Naive thymus-derived CD4-positive, alpha-beta T cell (primary cell): ENCODE data around the gene ASTL. TPM values are rescaled to one million over a fixed set of nuclear protein-coding genes. Genes with fewer than 3 reads are reported as not detected.
A peak's percentile ranks its signal among the peaks of the same experiment; 100 is the strongest.

Experiments used
- ATAC-seq: fragments of 150-1000 bp; cut with Tn5 transposase; 2 replicates; pipeline ENCODE4 v1.10.0; 2021; ENCODE audit warnings: mild to moderate bottlenecking, moderate library complexity
- CTCF ChIA-PET: fragments of 350-600 bp; sonication (Branson Sonifier 250); formaldehyde crosslinking; loops from one replicate; lab custom pipeline; 2021; ENCODE audit warnings: antibody characterized with exemption; lab: Charles Lee
- POLR2A ChIA-PET: fragments of 350-600 bp; sonication (Branson Sonifier 250); formaldehyde crosslinking; loops from one replicate; lab custom pipeline; 2021; ENCODE audit warnings: antibody characterized with exemption, inconsistent platforms; lab: Charles Lee
- DNase-seq, 9 donors: peaks; one replicate each; pipeline versions ENCODE4 v3.0.0 to v3.0.0-alpha.2; 2020 to 2022; ENCODE audit warnings: mixed read lengths in 1 of 9
- H3K27ac ChIP-seq: one replicate; pipeline ENCODE4 v1.7.0; 2013; ENCODE audit warnings: mild to moderate bottlenecking, low read depth, low read length, moderate library complexity
- H3K27me3 ChIP-seq, 2 donors: one replicate each; pipeline ENCODE4 v1.7.0; 2013; ENCODE audit warnings: low read length in 2 of 2, mild to moderate bottlenecking in 2 of 2, moderate library complexity in 2 of 2; ENCODE audit not compliant: control insufficient read depth in 2 of 2, insufficient read depth in 2 of 2
- H3K36me3 ChIP-seq, 3 experiments: 1 replicate in 2 of 3; 2 replicates in 1 of 3; pipeline ENCODE4 v1.7.0; 2013; ENCODE audit warnings: low read length in 3 of 3, mild to moderate bottlenecking in 3 of 3, moderate library complexity in 1 of 3; ENCODE audit not compliant: insufficient read depth in 3 of 3, control insufficient read depth in 2 of 3
- H3K4me1 ChIP-seq, 2 donors: one replicate each; pipeline ENCODE4 v1.7.0; 2013; ENCODE audit warnings: low read length in 2 of 2, mild to moderate bottlenecking in 2 of 2, moderate library complexity in 1 of 2; ENCODE audit not compliant: control insufficient read depth in 2 of 2, insufficient read depth in 2 of 2
- H3K4me3 ChIP-seq: 2 replicates; pipeline ENCODE4 v1.7.0; 2013; ENCODE audit warnings: mild to moderate bottlenecking, low read length
- H3K9me3 ChIP-seq, 3 experiments: 1 replicate in 2 of 3; 2 replicates in 1 of 3; pipeline ENCODE4 v1.7.0; 2013; ENCODE audit warnings: low read length in 3 of 3; ENCODE audit not compliant: control insufficient read depth in 2 of 3
- H3K27ac Mint-ChIP-seq, 9 donors: one replicate each; pipeline ENCODE4 v1.8.0; 2020 to 2022; ENCODE audit warnings: mixed read lengths in 9 of 9, mild to moderate bottlenecking in 8 of 9, moderate library complexity in 5 of 9, inconsistent platforms in 2 of 9
- H3K27me3 Mint-ChIP-seq, 5 donors: one replicate each; pipeline ENCODE4 v1.8.0; 2021 to 2022; ENCODE audit warnings: mixed read lengths in 5 of 5, mild to moderate bottlenecking in 1 of 5
- H3K36me3 Mint-ChIP-seq, 5 donors: one replicate each; pipeline ENCODE4 v1.8.0; 2020 to 2022; ENCODE audit warnings: mixed read lengths in 5 of 5, mild to moderate bottlenecking in 3 of 5, inconsistent platforms in 1 of 5
- H3K4me1 Mint-ChIP-seq, 7 donors: one replicate each; pipeline ENCODE4 v1.8.0; 2020 to 2022; ENCODE audit warnings: mixed read lengths in 7 of 7, mild to moderate bottlenecking in 3 of 7, inconsistent platforms in 1 of 7
- H3K4me3 Mint-ChIP-seq, 10 donors: one replicate each; pipeline ENCODE4 v1.8.0; 2020 to 2022; ENCODE audit warnings: mild to moderate bottlenecking in 10 of 10, mixed read lengths in 10 of 10, moderate library complexity in 6 of 10, inconsistent platforms in 2 of 10
- H3K9me3 Mint-ChIP-seq, 11 donors: one replicate each; pipeline ENCODE4 v1.8.0; 2020 to 2022; ENCODE audit warnings: mixed read lengths in 11 of 11, mild to moderate bottlenecking in 4 of 11, inconsistent platforms in 1 of 11, moderate library complexity in 1 of 11
- intact Hi-C, 2 donors: fragments of 100-400 bp; cut with micrococcal nuclease; formaldehyde crosslinking; loops; one replicate each; pipeline ENCODE4 v1.15.1; 2023
- polyA plus RNA-seq, 2 donors: library from polyadenylated mRNA; unstranded; fragments of 300-500 nt; fragmentation: Illumina TruSeq; gene quantifications; one replicate each; pipeline ENCODE4 v1.2.3, GENCODE V29; 2021
- total RNA-seq, 6 experiments: library from RNA in 5 of 6; stranded (reverse) in 5 of 6; gene quantifications; 1 replicate in 5 of 6; 2 replicates in 1 of 6; pipeline ENCODE4 v1.2.3 and lab custom pipeline; 2021 to 2026

ASTL gene
- total and polyA plus RNA-seq, 7 experiments from 2014 or later, result 0.19 to 7.5 (median 0.79) TPM; not detected in 1

- intact Hi-C loops, result no loop called here
- no peak overlapping the region for H3K27ac ChIP-seq
- Mint-ChIP-seq H3K36me3 (peaks cover 5 to 12% (median 9%) of the 10 kb centered on the region in 5 donors), H3K4me1 (peaks cover 0 to 22% (median 12%) of the 10 kb centered on the region in 7 donors), H3K27ac (peak overlapping the region in 1 of 9 donors; percentile 13), H3K9me3 (no peaks in the 10 kb centered on the region), H3K4me3 (no peak overlapping the region), H3K27me3 (no peaks in the 10 kb centered on the region)
- no peak for DNase-seq
- no peaks in the 10 kb centered on the region for H3K27me3 ChIP-seq
- peaks cover 0 to 9% of the 10 kb centered on the region in 2 donors for H3K4me1 ChIP-seq
- ATAC-seq, result no peak
- H3K4me3 ChIP-seq, result no peak overlapping the region
- POLR2A ChIA-PET, result interaction anchor here (0.8 kb wide), 1 partner anchor 28 kb away, joined by 5 read pairs; the partner anchor contains the start of gene STARD7
- peaks cover 0 to 17% (median 0%) of the 10 kb centered on the region in 3 experiments for H3K36me3 ChIP-seq
- H3K9me3 ChIP-seq, result no peaks in the 10 kb centered on the region
- CTCF ChIA-PET, result interaction anchor here (0.6 to 2.7 kb wide), 6 partner anchors 33 to 585 kb away, joined by 3 to 17 read pairs (median 4); partner anchors contain the start of gene ASTL
Measured at GRCh38 chr2:96180521-96180920, 42.2 kb upstream of the ASTL start.

DNA sequence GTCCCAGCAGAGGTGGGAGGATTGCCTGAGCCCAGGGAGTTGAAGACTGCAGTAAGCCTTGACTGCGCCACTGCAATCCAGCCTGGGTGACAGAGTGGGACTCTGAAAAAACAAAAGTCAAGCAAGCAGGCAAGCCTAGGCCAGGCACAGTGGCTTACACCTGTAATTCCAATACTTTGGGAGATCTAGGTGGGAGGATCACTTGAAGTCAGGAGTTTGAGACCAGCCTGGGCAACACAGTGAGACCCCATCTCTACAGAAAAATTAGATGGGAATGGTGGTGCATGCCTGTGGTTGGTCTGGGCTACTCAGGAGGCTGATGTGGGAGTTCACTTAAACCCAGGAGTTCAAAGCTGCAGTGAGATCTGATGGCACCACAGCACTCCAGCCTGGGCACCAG lies 41.7 kb upstream of the ASTL start:
- peaks cover 2 to 8% (median 3%) of the 10 kb centered on the region in 5 donors for H3K36me3 Mint-ChIP-seq
- ATAC-seq, result no peak
- H3K4me3 Mint-ChIP-seq, result no peak overlapping the region
- no peaks in the 10 kb centered on the region for H3K27me3 Mint-ChIP-seq
- no peaks in the 10 kb centered on the region for H3K27me3 ChIP-seq
- no peak for DNase-seq
- no peak overlapping the region for H3K27ac Mint-ChIP-seq
- no peaks in the 10 kb centered on the region for H3K9me3 ChIP-seq
- no peak overlapping the region for H3K27ac ChIP-seq
- H3K4me1 ChIP-seq, result peaks cover 0 to 9% of the 10 kb centered on the region in 2 donors
- peaks cover 0 to 12% (median 0%) of the 10 kb centered on the region in 3 experiments for H3K36me3 ChIP-seq
- POLR2A ChIA-PET, result interaction anchor here (0.8 kb wide), 1 partner anchor 29 kb away, joined by 5 read pairs; the partner anchor contains the start of gene STARD7
- H3K9me3 Mint-ChIP-seq, result no peaks in the 10 kb centered on the region
- no peak overlapping the region for H3K4me3 ChIP-seq
- CTCF ChIA-PET, result interaction anchor here (1.0 to 2.7 kb wide), 4 partner anchors 33 to 87 kb away, joined by 3 to 17 read pairs (median 6); partner anchors contain the start of gene ASTL
- peaks cover 0 to 22% (median 12%) of the 10 kb centered on the region in 7 donors for H3K4me1 Mint-ChIP-seq
- intact Hi-C loops, result no loop called here

DNA sequence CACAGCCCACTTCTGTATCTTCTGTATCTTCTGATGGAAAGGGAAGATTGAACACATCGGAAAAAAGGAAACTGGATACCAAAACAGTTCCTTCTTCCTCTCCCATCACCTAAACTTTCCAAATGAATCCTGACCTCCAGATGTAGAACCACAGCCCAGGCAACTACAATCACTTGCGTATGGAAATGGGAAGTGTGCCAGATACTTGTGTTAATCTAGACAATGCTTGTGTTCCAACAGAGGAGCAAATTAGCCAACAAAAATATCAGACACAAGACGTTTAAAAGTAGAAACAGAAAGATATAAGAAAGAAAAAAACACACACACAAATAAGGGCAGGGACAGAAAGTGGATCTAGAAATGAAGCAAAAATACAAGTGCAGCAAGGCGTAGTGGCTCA lies 38.4 kb upstream of the ASTL start:
- no peak overlapping the region for H3K4me3 ChIP-seq
- no peaks in the 10 kb centered on the region for H3K27me3 ChIP-seq
- Mint-ChIP-seq H3K4me1 (peaks cover 6 to 33% (median 21%) of the 10 kb centered on the region in 7 donors), H3K9me3 (no peaks in the 10 kb centered on the region), H3K27ac (peak overlapping the region in 1 of 9 donors; percentile 17), H3K27me3 (no peaks in the 10 kb centered on the region), H3K4me3 (no peak overlapping the region), H3K36me3 (no peaks in the 10 kb centered on the region)
- POLR2A ChIA-PET, result no interaction called here
- intact Hi-C loops, result no loop called here
- CTCF ChIA-PET, result interaction anchor here (1.1 to 6.1 kb wide), 3 partner anchors 7 to 36 kb away, joined by 4 to 401 read pairs (median 4); partner anchors contain the start of genes ASTL and DUSP2
- no peak overlapping the region for H3K27ac ChIP-seq
- peaks cover 8 to 13% of the 10 kb centered on the region in 2 donors for H3K4me1 ChIP-seq
- no peaks in the 10 kb centered on the region for H3K36me3 ChIP-seq
- no peak for ATAC-seq
- DNase-seq, result no peak
- H3K9me3 ChIP-seq, result no peaks in the 10 kb centered on the region

DNA sequence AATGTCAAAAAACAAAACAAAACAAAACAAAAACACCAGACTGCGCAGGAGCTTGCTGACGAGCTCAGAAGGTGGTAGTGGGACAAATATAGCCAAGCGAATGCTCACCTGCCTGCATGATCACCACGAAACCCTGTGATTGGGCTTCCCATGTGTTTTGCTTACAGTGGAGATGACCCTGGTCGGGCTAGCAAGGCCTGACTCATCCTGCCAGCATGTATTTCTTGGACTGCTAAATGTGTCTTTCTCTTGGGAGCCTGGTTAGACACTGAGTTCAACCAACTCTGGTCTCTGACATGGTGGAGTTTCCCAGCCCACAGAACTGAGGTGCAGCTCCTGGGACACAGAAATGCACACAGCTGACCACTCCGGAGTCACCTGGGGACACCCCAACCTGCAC lies 37.6 kb upstream of the ASTL start:
- Histone ChIP-seq H3K27me3 (no peaks in the 10 kb centered on the region), H3K36me3 (no peaks in the 10 kb centered on the region), H3K27ac (no peak overlapping the region), H3K4me1 (peaks cover 8 to 13% of the 10 kb centered on the region in 2 donors), H3K4me3 (no peak overlapping the region), H3K9me3 (no peaks in the 10 kb centered on the region)
- Mint-ChIP-seq H3K36me3 (no peaks in the 10 kb centered on the region), H3K9me3 (no peaks in the 10 kb centered on the region), H3K4me1 (peaks cover 6 to 28% (median 19%) of the 10 kb centered on the region in 7 donors), H3K27me3 (no peaks in the 10 kb centered on the region), H3K4me3 (no peak overlapping the region), H3K27ac (no peak overlapping the region)
- POLR2A ChIA-PET, result interaction anchor here (1.5 to 3.7 kb wide), 3 partner anchors 28 to 38 kb away, joined by 5 to 59 read pairs (median 5); partner anchors contain the start of gene ASTL
- ATAC-seq (no peak), DNase-seq (no peak)
- intact Hi-C loops, result no loop called here
- CTCF ChIA-PET, result interaction anchor here (0.7 to 6.1 kb wide), 7 partner anchors 8 to 35 kb away, joined by 3 to 401 read pairs (median 4); partner anchors contain the start of genes ASTL and DUSP2

- peaks cover 6 to 21% (median 13%) of the 10 kb centered on the region in 7 donors for H3K4me1 Mint-ChIP-seq
- Histone ChIP-seq H3K27ac (no peak overlapping the region), H3K27me3 (no peaks in the 10 kb centered on the region), H3K9me3 (no peaks in the 10 kb centered on the region), H3K4me1 (peaks cover 4 to 8% of the 10 kb centered on the region in 2 donors), H3K36me3 (no peaks in the 10 kb centered on the region), H3K4me3 (no peak overlapping the region)
- no peaks in the 10 kb centered on the region for H3K27me3 Mint-ChIP-seq
- intact Hi-C loops, result loop anchor here (1.0 kb wide), 4 partner anchors 10 to 182 kb away; partner anchors contain the start of gene ASTL (in 2 of the 2)
- ChIA-PET POLR2A (interaction anchor here (0.9 to 3.7 kb wide), 10 partner anchors 10 to 182 kb away, joined by 3 to 60 read pairs (median 6); partner anchors contain the start of genes ASTL and DUSP2), CTCF (interaction anchor here (0.6 to 6.1 kb wide), 22 partner anchors 8 to 588 kb away, joined by 3 to 401 read pairs (median 5); partner anchors contain the start of genes ASTL, CIAO1, DUSP2 and STARD7)
- peak overlapping the region in 1 of 10 donors; percentile 23 for H3K4me3 Mint-ChIP-seq
- DNase-seq (peak; percentile 65 to 86 (median 78)), ATAC-seq (peak; percentile 97)
- H3K9me3 Mint-ChIP-seq, result no peaks in the 10 kb centered on the region
- H3K36me3 Mint-ChIP-seq, result peaks cover 0 to 2% (median 0%) of the 10 kb centered on the region in 5 donors
- peak overlapping the region in 8 of 9 donors; percentile 28 to 96 (median 62) for H3K27ac Mint-ChIP-seq
Measured at GRCh38 chr2:96174251-96175144, 36.2 kb upstream of the ASTL start.

GRCh38 chr2:96171831-96172230 lies 33.5 kb upstream of the ASTL start:
- Histone ChIP-seq H3K27me3 (no peaks in the 10 kb centered on the region), H3K27ac (no peak overlapping the region), H3K4me1 (peaks cover 4 to 8% of the 10 kb centered on the region in 2 donors), H3K9me3 (no peaks in the 10 kb centered on the region), H3K36me3 (no peaks in the 10 kb centered on the region), H3K4me3 (no peak overlapping the region)
- POLR2A ChIA-PET, result no interaction called here
- Mint-ChIP-seq H3K4me3 (no peak overlapping the region), H3K9me3 (peaks cover 0 to 6% (median 0%) of the 10 kb centered on the region in 11 donors), H3K36me3 (peaks cover 0 to 6% (median 4%) of the 10 kb centered on the region in 5 donors), H3K27me3 (no peaks in the 10 kb centered on the region), H3K27ac (peak overlapping the region in 5 of 9 donors; percentile 13 to 83 (median 63)), H3K4me1 (peaks cover 6 to 19% (median 12%) of the 10 kb centered on the region in 7 donors)
- intact Hi-C loops, result no loop called here
- DNase-seq, result no peak
- CTCF ChIA-PET, result interaction anchor here (6.1 kb wide), 1 partner anchor 31 kb away, joined by 401 read pairs; the partner anchor contains the start of genes ASTL and DUSP2
- no peak for ATAC-seq
